Measurements from ENCODE around the gene UBE2Q2. TPM values are rescaled to one million over a fixed set of nuclear protein-coding genes. Genes with fewer than 3 reads are reported as not detected.
"Not testable (repeated sequence)": the region's sequence is repeated elsewhere in the genome, so short reads cannot be mapped to it uniquely, and the experiment has no call there.

Gene UBE2Q2
- total and polyA plus RNA-seq, 8 donors = 8.7 to 19.4 (median 10.8) TPM

DNA sequence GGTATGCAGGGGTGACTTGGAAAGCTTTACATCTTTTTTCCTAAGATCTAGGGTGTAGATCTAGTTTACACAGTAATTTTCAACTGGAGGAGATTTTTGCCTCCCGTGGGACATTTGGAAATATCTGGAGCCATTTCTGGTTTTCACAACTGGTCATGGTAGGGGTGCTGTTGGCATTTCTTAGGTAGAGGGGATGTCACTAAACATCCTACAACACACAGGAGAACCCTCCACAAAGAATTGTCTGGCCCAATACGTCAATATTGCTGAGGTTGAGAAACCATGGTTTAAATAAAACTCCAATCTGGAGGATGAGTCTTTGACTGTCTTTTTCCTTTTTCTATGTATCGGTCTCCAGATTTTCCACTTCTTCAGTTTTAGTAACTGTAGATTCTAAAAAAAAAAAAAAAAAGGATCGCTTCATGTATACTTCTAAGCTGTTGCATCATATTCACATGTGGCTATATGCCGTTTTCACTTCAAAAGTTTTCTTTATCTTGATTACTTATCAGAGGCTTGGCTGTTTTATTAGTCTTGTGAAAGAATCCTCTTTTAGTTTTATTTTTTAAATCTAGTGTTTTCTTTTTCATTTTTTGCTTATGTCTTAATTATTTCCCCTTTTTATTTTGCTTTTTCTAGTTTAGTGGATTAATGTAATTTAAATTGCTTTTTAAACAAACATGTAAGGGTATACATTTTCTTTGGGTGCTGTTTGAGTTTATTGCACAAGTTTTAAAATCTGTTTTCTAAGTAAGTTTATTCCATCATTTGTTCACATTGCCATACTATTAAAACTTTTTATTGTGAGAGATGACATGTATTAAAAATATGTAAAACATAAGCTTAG, 21.2 kb downstream of the UBE2Q2 start:
- no peaks in the 10 kb centered on the region for H3K9me3 ChIP-seq
- H3K27ac ChIP-seq = no peak overlapping the region
- FAIRE-seq (no peak), DNase-seq (no peak), ATAC-seq (no peak)
- H3K4me1 ChIP-seq = no peaks in the 10 kb centered on the region
- intact Hi-C loops (cut with DNase I) = no loop called here
- TF ChIP-seq, protein P1, sequence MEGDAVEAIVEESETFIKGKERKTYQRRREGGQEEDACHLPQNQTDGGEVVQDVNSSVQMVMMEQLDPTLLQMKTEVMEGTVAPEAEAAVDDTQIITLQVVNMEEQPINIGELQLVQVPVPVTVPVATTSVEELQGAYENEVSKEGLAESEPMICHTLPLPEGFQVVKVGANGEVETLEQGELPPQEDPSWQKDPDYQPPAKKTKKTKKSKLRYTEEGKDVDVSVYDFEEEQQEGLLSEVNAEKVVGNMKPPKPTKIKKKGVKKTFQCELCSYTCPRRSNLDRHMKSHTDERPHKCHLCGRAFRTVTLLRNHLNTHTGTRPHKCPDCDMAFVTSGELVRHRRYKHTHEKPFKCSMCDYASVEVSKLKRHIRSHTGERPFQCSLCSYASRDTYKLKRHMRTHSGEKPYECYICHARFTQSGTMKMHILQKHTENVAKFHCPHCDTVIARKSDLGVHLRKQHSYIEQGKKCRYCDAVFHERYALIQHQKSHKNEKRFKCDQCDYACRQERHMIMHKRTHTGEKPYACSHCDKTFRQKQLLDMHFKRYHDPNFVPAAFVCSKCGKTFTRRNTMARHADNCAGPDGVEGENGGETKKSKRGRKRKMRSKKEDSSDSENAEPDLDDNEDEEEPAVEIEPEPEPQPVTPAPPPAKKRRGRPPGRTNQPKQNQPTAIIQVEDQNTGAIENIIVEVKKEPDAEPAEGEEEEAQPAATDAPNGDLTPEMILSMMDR (IDR thresholded peaks at IDR 0.05) = no peak
- 76 to 79% methylated on average over 5 of the region's 5 CpGs for WGBS, 2 donors
- no peaks in the 10 kb centered on the region for H3K27me3 ChIP-seq
- no peak overlapping the region for H3K4me3 ChIP-seq
- H3K36me3 ChIP-seq = no peaks in the 10 kb centered on the region

DNA sequence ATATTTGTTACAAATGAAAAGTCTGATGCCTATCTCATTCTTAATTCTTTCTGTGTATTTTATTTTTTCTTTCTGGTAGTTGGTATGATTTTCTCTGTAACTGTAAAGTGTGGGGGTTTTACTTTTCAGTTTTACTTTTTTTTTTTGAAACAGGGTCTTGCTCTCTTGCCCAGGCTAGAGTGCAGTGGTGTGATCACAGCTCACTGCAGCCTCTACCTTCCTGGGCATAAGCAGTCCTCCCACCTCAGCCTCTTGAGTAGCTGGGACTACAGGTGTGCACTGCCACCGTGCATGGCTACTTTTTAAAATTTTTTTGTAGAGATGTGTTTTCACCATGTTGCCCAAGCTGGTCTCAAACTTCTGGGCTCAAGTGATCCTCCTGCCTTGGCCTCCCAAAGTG, 22.8 kb downstream of the UBE2Q2 start:
- H3K4me1 ChIP-seq; H3K36me3 ChIP-seq; H3K27me3 ChIP-seq; FAIRE-seq; intact Hi-C loops (cut with DNase I); H3K9me3 ChIP-seq; H3K27ac ChIP-seq; DNase-seq; ATAC-seq; H3K4me3 ChIP-seq: not testable (repeated sequence)
- WGBS, 2 donors = 83 to 84% methylated on average over 1 of the region's 1 CpG

DNA sequence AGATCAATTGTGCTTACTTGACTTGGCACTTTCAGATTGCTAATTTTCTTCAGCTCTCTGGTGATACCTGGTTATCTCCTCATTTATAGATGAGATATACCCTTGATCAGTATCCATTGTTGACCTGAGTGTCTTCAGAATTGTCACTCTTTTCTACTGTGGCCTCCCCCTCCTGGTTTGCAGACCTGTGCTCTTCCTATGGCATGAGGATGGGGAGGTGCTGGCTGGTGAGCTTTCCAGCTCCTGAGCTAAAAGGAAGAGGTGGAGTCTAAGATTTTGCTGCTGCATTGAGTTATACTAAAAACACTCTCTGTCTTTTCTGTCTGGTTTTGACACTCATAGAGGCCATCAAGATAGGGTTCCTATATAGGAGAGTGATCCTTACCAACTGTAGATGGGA, 23.7 kb downstream of the UBE2Q2 start:
- ATAC-seq (no peak), FAIRE-seq (no peak), DNase-seq (no peak)
- no peaks in the 10 kb centered on the region for H3K4me1 ChIP-seq
- no peak overlapping the region for H3K27ac ChIP-seq
- H3K9me3 ChIP-seq = no peaks in the 10 kb centered on the region
- no peaks in the 10 kb centered on the region for H3K27me3 ChIP-seq
- no peak overlapping the region for H3K4me3 ChIP-seq
- TF ChIP-seq, protein P1 (IDR thresholded peaks at IDR 0.05) = no peak
- H3K36me3 ChIP-seq = no peaks in the 10 kb centered on the region
- intact Hi-C loops (cut with DNase I) = no loop called here

DNA sequence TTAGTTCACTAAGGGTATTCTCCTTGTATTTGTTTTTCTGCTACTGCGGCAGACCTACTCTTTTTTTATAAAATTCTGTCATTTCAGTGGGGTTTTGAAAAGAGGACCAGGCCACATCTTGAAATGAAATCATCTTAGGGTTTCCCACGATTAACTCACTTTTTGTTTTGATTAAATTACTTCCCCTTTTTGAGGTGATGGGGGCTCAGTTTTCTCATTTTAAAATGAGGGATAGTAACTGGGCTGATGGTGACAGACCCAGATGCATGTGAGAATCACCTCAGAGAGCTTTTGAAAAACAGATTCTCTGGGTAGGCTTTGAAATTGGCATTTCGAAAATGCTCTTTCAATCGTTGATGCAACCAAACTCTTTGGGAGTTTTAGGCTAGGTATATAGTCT, 24.2 kb downstream of the UBE2Q2 start:
- TF ChIP-seq, protein P1 (IDR thresholded peaks at IDR 0.05) = no peak
- 68 to 76% methylated on average over 4 of the region's 4 CpGs for WGBS, 2 donors
- DNase-seq = no peak
- no peak for FAIRE-seq
- H3K27me3 ChIP-seq = no peaks in the 10 kb centered on the region
- intact Hi-C loops (cut with DNase I) = no loop called here
- H3K9me3 ChIP-seq = no peaks in the 10 kb centered on the region
- no peak for ATAC-seq
- H3K4me3 ChIP-seq = no peak overlapping the region
- no peaks in the 10 kb centered on the region for H3K36me3 ChIP-seq
- H3K4me1 ChIP-seq = no peaks in the 10 kb centered on the region
- H3K27ac ChIP-seq = no peak overlapping the region

DNA sequence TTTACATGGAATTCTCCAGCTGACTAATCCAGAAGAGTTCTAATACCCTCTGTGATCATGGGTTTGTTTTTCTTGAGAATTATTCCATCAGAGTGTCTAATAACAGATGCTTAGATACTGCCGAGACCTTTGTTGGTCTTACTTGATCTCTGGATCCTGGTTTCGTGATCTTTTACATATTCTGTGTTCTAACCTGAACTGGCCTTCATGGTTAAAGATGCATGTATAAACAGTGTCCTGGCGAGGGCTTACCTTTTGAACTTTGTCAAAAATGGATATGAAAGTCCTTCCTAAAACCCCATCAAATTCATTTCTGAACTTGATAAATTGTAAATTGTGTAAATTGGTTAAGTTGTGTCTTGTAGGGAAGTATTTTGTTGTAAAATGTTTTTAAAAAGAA, 24.8 kb downstream of the UBE2Q2 start:
- ATAC-seq (no peak), DNase-seq (no peak), FAIRE-seq (no peak)
- TF ChIP-seq, protein P1 (IDR thresholded peaks at IDR 0.05) = no peak
- 93 to 97% methylated on average over 3 of the region's 3 CpGs for WGBS, 2 donors
- Histone ChIP-seq H3K9me3 (no peaks in the 10 kb centered on the region), H3K27ac (no peak overlapping the region), H3K4me3 (no peak overlapping the region), H3K36me3 (no peaks in the 10 kb centered on the region), H3K27me3 (no peaks in the 10 kb centered on the region), H3K4me1 (no peaks in the 10 kb centered on the region)
- intact Hi-C loops (cut with DNase I) = no loop called here

Measured in pancreas (tissue), 10 donors.